ENCODE results near the gene TSPAN6.
A peak's percentile ranks its signal among the peaks of the same experiment; 100 is the strongest.

GRCh38 chrX:100636321-100636991 is at the start of gene TSPAN6:
- peak in 1 of 2 donors; percentile 20 for TF ChIP-seq CTCF (IDR thresholded peaks at IDR 0.05)
- no peak for TF ChIP-seq POLR2A (IDR thresholded peaks at IDR 0.05)
- no peak for TF ChIP-seq POLR2AphosphoS5 (IDR thresholded peaks at IDR 0.05)

All from suprapubic skin (tissue), 4 donors.